HepG2 (cell line): ENCODE results near the gene COPZ2. TPM values are rescaled to one million over a fixed set of nuclear protein-coding genes. Genes with fewer than 3 reads are reported as not detected.
A peak's percentile ranks its signal among the peaks of the same experiment; 100 is the strongest.

Source experiments
- AHDC1 ChIP-seq: sonication (generic); formaldehyde crosslinking; IDR thresholded peaks from 2 replicates; pipeline ENCODE4 v1.5.1; 2020; ENCODE audit warnings: mild to moderate bottlenecking, missing genetic modification reagents, borderline replicate concordance
- FOXO1 ChIP-seq: sonication (generic); formaldehyde crosslinking; IDR thresholded peaks from 2 replicates; pipeline ENCODE4 v1.4.0; 2020; ENCODE audit warnings: missing genetic modification reagents
- GABPB1 ChIP-seq: IDR thresholded peaks from 2 replicates; pipeline ENCODE4 v1.6.1; 2016; ENCODE audit warnings: mild to moderate bottlenecking, missing genetic modification reagents, moderate library complexity, missing compliant biosample characterization
- HNF4G ChIP-seq, 2 experiments: sonication (generic) in 1 of 2; formaldehyde crosslinking in 1 of 2; IDR thresholded peaks; 2 replicates each; pipeline versions ENCODE4 v1.4.0 to v1.6.1; 2011 to 2020; ENCODE audit warnings: borderline replicate concordance in 2 of 2, low read depth in 2 of 2, mild to moderate bottlenecking in 2 of 2, low read length in 1 of 2, missing genetic modification reagents in 1 of 2, moderate library complexity in 1 of 2
- KDM3A ChIP-seq: IDR thresholded peaks from 2 replicates; pipeline ENCODE4 v1.6.1; 2018; ENCODE audit warnings: low read depth, missing compliant biosample characterization
- PITX1 ChIP-seq: sonication (generic); formaldehyde crosslinking; IDR thresholded peaks from 2 replicates; pipeline ENCODE4 v1.5.1; 2020; ENCODE audit warnings: mild to moderate bottlenecking, missing genetic modification reagents
- RARA ChIP-seq: IDR thresholded peaks from 2 replicates; pipeline ENCODE4 v1.6.1; 2016; ENCODE audit warnings: missing genetic modification reagents, missing compliant biosample characterization
- SP4 ChIP-seq: sonication (generic); formaldehyde crosslinking; IDR thresholded peaks from 2 replicates; pipeline ENCODE4 v1.8.1; 2023; ENCODE audit warnings: mild to moderate bottlenecking, missing genetic modification reagents
- SP5 ChIP-seq: IDR thresholded peaks from 2 replicates; pipeline ENCODE4 v1.6.1; 2016; ENCODE audit warnings: low read depth, borderline replicate concordance
- ZBTB7A ChIP-seq: sonication (generic); formaldehyde crosslinking; IDR thresholded peaks from 2 replicates; pipeline ENCODE4 v1.8.0; 2022; ENCODE audit warnings: mild to moderate bottlenecking, missing genetic modification reagents
- ZNF20 ChIP-seq: sonication (generic); formaldehyde crosslinking; IDR thresholded peaks from 2 replicates; pipeline ENCODE4 v1.4.0; 2020; ENCODE audit warnings: mild to moderate bottlenecking, moderate library complexity, missing genetic modification reagents
- ZNF331 ChIP-seq: sonication (generic); formaldehyde crosslinking; IDR thresholded peaks from 2 replicates; pipeline ENCODE4 v1.4.0; 2020; ENCODE audit warnings: missing genetic modification reagents
- ZNF367 ChIP-seq: sonication (generic); formaldehyde crosslinking; IDR thresholded peaks from 2 replicates; pipeline ENCODE4 v1.4.0; 2020; ENCODE audit warnings: missing genetic modification reagents, borderline replicate concordance
- ZNF451 ChIP-seq: sonication (generic); formaldehyde crosslinking; IDR thresholded peaks from 2 replicates; pipeline ENCODE4 v1.5.0; 2020; ENCODE audit warnings: mild to moderate bottlenecking, missing genetic modification reagents
- ZNF563 ChIP-seq: sonication (generic); formaldehyde crosslinking; IDR thresholded peaks from 2 replicates; pipeline ENCODE4 v1.8.0; 2022; ENCODE audit warnings: mild to moderate bottlenecking, moderate library complexity, missing genetic modification reagents
- ZNF567 ChIP-seq: sonication (generic); formaldehyde crosslinking; IDR thresholded peaks from 2 replicates; pipeline ENCODE4 v1.8.1; 2023; ENCODE audit warnings: mild to moderate bottlenecking, missing genetic modification reagents, borderline replicate concordance
- ZNF619 ChIP-seq: sonication (generic); formaldehyde crosslinking; IDR thresholded peaks from 2 replicates; pipeline ENCODE4 v1.4.0; 2020; ENCODE audit warnings: mild to moderate bottlenecking, missing genetic modification reagents
- polyA plus RNA-seq, 8 experiments: library from polyadenylated mRNA; depleted of rRNA in 3 of 8; stranded (reverse) in 7 of 8; unstranded in 1 of 8; fragments of >200 nt; fragmentation: Illumina TruSeq in 4 of 8; extraction: Trizol in 4 of 8; gene quantifications; 2 replicates each; pipeline versions ENCODE4 v1.2.1 to v1.2.3, GENCODE V29; 2011 to 2016; ENCODE audit warnings: low read depth in 4 of 8, missing spikeins in 1 of 8, mixed read lengths in 1 of 8; ENCODE audit not compliant: insufficient read depth in 1 of 8
- total RNA-seq, 5 experiments: library from RNA; depleted of rRNA; stranded (reverse); fragments of >200 nt; fragmentation: Illumina TruSeq; extraction: Trizol; gene quantifications; 2 replicates each; pipeline ENCODE4 v1.2.3, GENCODE V29; 2016; ENCODE audit warnings: low read depth in 1 of 5
- TF ChIP-seq, protein P1 (sequence below): sonication (generic); formaldehyde crosslinking; IDR thresholded peaks from 2 replicates; pipeline ENCODE4 v1.5.0; 2020; ENCODE audit warnings: mild to moderate bottlenecking, missing genetic modification reagents
- TF ChIP-seq, protein P2 (sequence below): sonication (generic); formaldehyde crosslinking; IDR thresholded peaks from 2 replicates; pipeline ENCODE4 v1.4.0; 2020; ENCODE audit warnings: missing genetic modification reagents

The COPZ2 gene
- total and polyA plus RNA-seq, 2 of the 13 experiments (the other 11 are each of a cell fraction or from before 2014, with no cell fraction given), result 0.61 to 1.5 TPM

DNA sequence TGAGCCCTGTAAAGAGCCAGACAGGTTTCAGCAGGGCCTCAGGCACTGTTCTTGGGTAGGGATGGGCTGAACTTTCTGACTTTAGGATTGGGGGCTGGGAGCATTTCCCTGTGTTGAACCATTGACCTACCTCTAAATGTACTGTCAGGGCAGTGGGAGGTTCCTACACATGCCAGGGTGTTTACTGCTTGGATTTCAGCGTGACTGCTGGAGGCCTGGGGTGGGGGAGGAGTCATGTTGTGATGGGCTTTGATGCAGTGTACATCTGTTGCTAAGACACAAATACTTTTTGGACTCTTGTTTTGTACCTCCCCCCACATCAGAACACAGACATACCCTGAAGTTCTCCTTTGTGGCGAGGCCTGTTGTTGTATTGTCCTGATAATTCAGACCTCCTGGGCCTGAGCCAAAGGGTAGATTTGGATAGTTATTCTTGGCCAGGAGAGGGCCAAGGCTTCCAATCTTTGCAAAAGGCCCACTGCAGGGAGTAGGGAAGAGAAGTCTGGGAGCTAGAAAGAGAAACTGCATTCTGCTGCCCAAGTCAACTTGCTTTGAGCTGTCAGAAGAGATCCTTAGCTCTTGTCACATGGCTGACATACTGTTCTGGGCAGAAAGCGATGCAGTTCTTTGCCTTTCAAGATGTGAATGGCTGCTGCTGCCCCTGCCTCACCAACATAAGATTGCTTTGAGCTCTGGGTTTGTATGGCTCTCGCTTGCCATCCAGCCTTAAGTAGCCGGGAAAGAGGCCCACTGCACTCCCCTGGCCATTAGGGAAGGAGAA, 14.3 kb upstream of the COPZ2 start (continued):
- TF ChIP-seq, protein P1, sequence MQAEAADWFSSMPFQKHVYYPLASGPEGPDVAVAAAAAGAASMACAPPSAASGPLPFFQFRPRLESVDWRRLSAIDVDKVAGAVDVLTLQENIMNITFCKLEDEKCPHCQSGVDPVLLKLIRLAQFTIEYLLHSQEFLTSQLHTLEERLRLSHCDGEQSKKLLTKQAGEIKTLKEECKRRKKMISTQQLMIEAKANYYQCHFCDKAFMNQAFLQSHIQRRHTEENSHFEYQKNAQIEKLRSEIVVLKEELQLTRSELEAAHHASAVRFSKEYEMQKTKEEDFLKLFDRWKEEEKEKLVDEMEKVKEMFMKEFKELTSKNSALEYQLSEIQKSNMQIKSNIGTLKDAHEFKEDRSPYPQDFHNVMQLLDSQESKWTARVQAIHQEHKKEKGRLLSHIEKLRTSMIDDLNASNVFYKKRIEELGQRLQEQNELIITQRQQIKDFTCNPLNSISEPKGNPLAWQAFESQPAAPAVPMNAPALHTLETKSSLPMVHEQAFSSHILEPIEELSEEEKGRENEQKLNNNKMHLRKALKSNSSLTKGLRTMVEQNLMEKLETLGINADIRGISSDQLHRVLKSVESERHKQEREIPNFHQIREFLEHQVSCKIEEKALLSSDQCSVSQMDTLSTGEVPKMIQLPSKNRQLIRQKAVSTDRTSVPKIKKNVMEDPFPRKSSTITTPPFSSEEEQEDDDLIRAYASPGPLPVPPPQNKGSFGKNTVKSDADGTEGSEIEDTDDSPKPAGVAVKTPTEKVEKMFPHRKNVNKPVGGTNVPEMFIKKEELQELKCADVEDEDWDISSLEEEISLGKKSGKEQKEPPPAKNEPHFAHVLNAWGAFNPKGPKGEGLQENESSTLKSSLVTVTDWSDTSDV (CRISPR knock-in tag), result no peak
- TF ChIP-seq FOXO1 (CRISPR knock-in tag) (peak; percentile 76), PITX1 (CRISPR knock-in tag) (peak; percentile 10; the same call in 1 of the 2 replicates), ZNF20 (CRISPR knock-in tag) (no peak), SP4 (CRISPR knock-in tag) (no peak), SP5 (peak; percentile 74), ZNF331 (CRISPR knock-in tag) (0 out of 2 replicates have a peak, but pooled peaks have one; percentile 4), HNF4G (IDR thresholded peaks at IDR 0.05; ENCODE audit: borderline replicate concordance, low read depth, low read length) (peak; percentile 46; the same call in 1 of the 2 replicates), HNF4G (CRISPR knock-in tag; IDR thresholded peaks at IDR 0.05; ENCODE audit: borderline replicate concordance, low read depth) (no peak), AHDC1 (no peak), ZNF619 (CRISPR knock-in tag) (no peak), ZNF563 (no peak), ZNF451 (0 out of 2 replicates have a peak, but pooled peaks have one; percentile 38), ZNF567 (CRISPR knock-in tag) (no peak), KDM3A (no peak), RARA (CRISPR knock-in tag) (peak; percentile 83), GABPB1 (CRISPR knock-in tag) (0 out of 2 replicates have a peak, but pooled peaks have one; percentile 18), ZNF367 (CRISPR knock-in tag) (no peak), ZBTB7A (CRISPR knock-in tag) (no peak)
- TF ChIP-seq, protein P2, sequence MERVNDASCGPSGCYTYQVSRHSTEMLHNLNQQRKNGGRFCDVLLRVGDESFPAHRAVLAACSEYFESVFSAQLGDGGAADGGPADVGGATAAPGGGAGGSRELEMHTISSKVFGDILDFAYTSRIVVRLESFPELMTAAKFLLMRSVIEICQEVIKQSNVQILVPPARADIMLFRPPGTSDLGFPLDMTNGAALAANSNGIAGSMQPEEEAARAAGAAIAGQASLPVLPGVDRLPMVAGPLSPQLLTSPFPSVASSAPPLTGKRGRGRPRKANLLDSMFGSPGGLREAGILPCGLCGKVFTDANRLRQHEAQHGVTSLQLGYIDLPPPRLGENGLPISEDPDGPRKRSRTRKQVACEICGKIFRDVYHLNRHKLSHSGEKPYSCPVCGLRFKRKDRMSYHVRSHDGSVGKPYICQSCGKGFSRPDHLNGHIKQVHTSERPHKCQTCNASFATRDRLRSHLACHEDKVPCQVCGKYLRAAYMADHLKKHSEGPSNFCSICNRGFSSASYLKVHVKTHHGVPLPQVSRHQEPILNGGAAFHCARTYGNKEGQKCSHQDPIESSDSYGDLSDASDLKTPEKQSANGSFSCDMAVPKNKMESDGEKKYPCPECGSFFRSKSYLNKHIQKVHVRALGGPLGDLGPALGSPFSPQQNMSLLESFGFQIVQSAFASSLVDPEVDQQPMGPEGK (CRISPR knock-in tag), result peak; percentile 41; the same call in 1 of the 2 replicates
